NCI-H2081 treated with DMSO at 0.1 percent for 48 hours (cell line): ENCODE data around the gene MKNK2.

ENCODE experiments used
- DNase-seq: peaks from one replicate; lab custom pipeline; 2025; lab: John Stamatoyannopoulos, UW

MKNK2 gene

GRCh38 chr19:2057484-2058469, 6.7 kb upstream of the MKNK2 start:
- no peak for DNase-seq

- no peak for DNase-seq
Measured at GRCh38 chr19:2056837-2057192, 5.8 kb upstream of the MKNK2 start.

- DNase-seq = no peak
Measured at GRCh38 chr19:2055931-2056836, 5.1 kb upstream of the MKNK2 start.

GRCh38 chr19:2054763-2055162, 3.7 kb upstream of the MKNK2 start:
- DNase-seq = no peak

- no peak for DNase-seq
Measured at GRCh38 chr19:2053601-2054389, 2.8 kb upstream of the MKNK2 start.

- DNase-seq = no peak
Measured at GRCh38 chr19:2051773-2052704, 995 bp upstream of the MKNK2 start.

GRCh38 chr19:2050349-2050990, 574 bp downstream of the MKNK2 start:
- no peak for DNase-seq

- no peak for DNase-seq
Measured at GRCh38 chr19:2049741-2050348, 1.2 kb downstream of the MKNK2 start.

GRCh38 chr19:2048959-2049740, 1.9 kb downstream of the MKNK2 start:
- no peak for DNase-seq

- no peak for DNase-seq
Measured at GRCh38 chr19:2048104-2048958, 2.7 kb downstream of the MKNK2 start.

- no peak for DNase-seq
Measured at GRCh38 chr19:2047449-2048103, 3.5 kb downstream of the MKNK2 start.

- no peak for DNase-seq
Measured at GRCh38 chr19:2047076-2047448, 4.0 kb downstream of the MKNK2 start.

- DNase-seq = no peak
Measured at GRCh38 chr19:2046046-2046907, 4.8 kb downstream of the MKNK2 start.

- no peak for DNase-seq
Measured at GRCh38 chr19:2045501-2046045, 5.5 kb downstream of the MKNK2 start.

- DNase-seq = no peak
Measured at GRCh38 chr19:2044709-2045500, 6.1 kb downstream of the MKNK2 start.
